Fibroblast of upper back skin (primary cell): ENCODE data around the gene ZNF41.
A peak's percentile ranks its signal among the peaks of the same experiment; 100 is the strongest.
"Not testable (repeated sequence)": the region's sequence is repeated elsewhere in the genome, so short reads cannot be mapped to it uniquely, and the experiment has no call there.

Experiments used
- DNase-seq: peaks from one replicate; pipeline ENCODE4 v3.0.0-alpha.2; 2013

Gene ZNF41

GRCh38 chrX:47482512-47483305 is at the start of gene ZNF41:
TSS of gene ZNF41 (minus strand) at chrX:47483222. CDS start at chrX:47467481, 15,741 bp downstream.
- peak; percentile 78 for DNase-seq

- no peak for DNase-seq
Measured at GRCh38 chrX:47530049-47530448, 47.0 kb upstream of the ZNF41 start.

GRCh38 chrX:47529548-47529947 is 46.5 kb upstream of the ZNF41 start:
- no peak for DNase-seq

GRCh38 chrX:47523713-47524166 is 40.7 kb upstream of the ZNF41 start:
- DNase-seq = no peak

- peak; percentile 65 for DNase-seq
Measured at GRCh38 chrX:47523297-47523696, 40.3 kb upstream of the ZNF41 start.

- DNase-seq = no peak
Measured at GRCh38 chrX:47518144-47518543, 35.1 kb upstream of the ZNF41 start.

- peak; percentile 24 for DNase-seq
Measured at GRCh38 chrX:47515941-47516665, 33.1 kb upstream of the ZNF41 start.

- DNase-seq = peak; percentile 57
Measured at GRCh38 chrX:47514533-47515235, 31.7 kb upstream of the ZNF41 start.

- not testable (repeated sequence) for DNase-seq
Measured at GRCh38 chrX:47513034-47513965, 30.3 kb upstream of the ZNF41 start.

GRCh38 chrX:47512383-47512782 is 29.4 kb upstream of the ZNF41 start:
- DNase-seq = not testable (repeated sequence)

- no peak for DNase-seq
Measured at GRCh38 chrX:47507153-47507867, 24.3 kb upstream of the ZNF41 start.

GRCh38 chrX:47503151-47503550 is 20.1 kb upstream of the ZNF41 start:
- no peak for DNase-seq

GRCh38 chrX:47502316-47503125 is 19.5 kb upstream of the ZNF41 start:
- DNase-seq = peak; percentile 69

- peak; percentile 65 for DNase-seq
Measured at GRCh38 chrX:47501226-47502074, 18.4 kb upstream of the ZNF41 start.

- no peak for DNase-seq
Measured at GRCh38 chrX:47500554-47500953, 17.5 kb upstream of the ZNF41 start.

GRCh38 chrX:47499293-47499692 is 16.3 kb upstream of the ZNF41 start:
- no peak for DNase-seq

GRCh38 chrX:47498411-47498810 is 15.4 kb upstream of the ZNF41 start:
- no peak for DNase-seq

GRCh38 chrX:47497271-47497888 is 14.4 kb upstream of the ZNF41 start:
- DNase-seq = peak; percentile 46

- not testable (repeated sequence) for DNase-seq
Measured at GRCh38 chrX:47492133-47492532, 9.1 kb upstream of the ZNF41 start.
